Measurements from ENCODE around the gene GPRC5B. TPM values are rescaled to one million over a fixed set of nuclear protein-coding genes. Genes with fewer than 3 reads are reported as not detected.
A peak's percentile ranks its signal among the peaks of the same experiment; 100 is the strongest.

Gene GPRC5B
- total RNA-seq, 2 experiments from 2014 or later, result not detected

- Mint-ChIP-seq H3K4me1 (ENCODE audit: low read depth) (no peaks in the 10 kb centered on the region), H3K4me3 (no peak overlapping the region), H3K27ac (no peak overlapping the region), H3K27me3 (peaks cover 2% of the 10 kb centered on the region), H3K36me3 (no peaks in the 10 kb centered on the region), H3K9me3 (no peaks in the 10 kb centered on the region)
- ChIA-PET CTCF (interaction anchor here (1.5 kb wide), 1 partner anchor 15 kb away, joined by 6 read pairs; no protein-coding TSS in a partner anchor), POLR2A (no interaction called here)
- DNase-seq, result no peak
- intact Hi-C loops (cut with micrococcal nuclease), result no loop called here
Observed at GRCh38 chr16:19892902-19893301, 8.3 kb upstream of the GPRC5B start.

DNA sequence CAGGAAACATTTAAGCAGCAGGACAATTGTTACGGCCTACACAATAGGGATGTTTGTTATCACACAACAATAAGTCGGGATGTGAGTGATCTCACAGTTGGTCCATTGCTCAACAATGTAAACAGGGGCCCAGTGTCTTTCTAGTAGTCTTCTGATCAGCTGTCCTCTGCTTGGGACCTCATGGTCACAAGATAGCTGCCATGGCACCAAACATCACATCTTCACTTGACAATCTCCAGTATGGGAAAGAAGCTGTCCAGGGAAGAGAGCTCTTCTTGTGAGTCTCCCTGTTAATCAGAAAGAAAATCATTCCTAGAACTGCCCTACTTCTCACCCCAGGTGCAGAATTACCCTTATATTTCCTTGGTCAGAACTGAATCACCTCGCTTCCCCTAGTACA, 6.3 kb upstream of the GPRC5B start:
- Mint-ChIP-seq H3K27me3 (peaks cover 5% of the 10 kb centered on the region), H3K4me3 (no peak overlapping the region), H3K36me3 (no peaks in the 10 kb centered on the region), H3K9me3 (no peaks in the 10 kb centered on the region), H3K27ac (no peak overlapping the region), H3K4me1 (ENCODE audit: low read depth) (peaks cover 7% of the 10 kb centered on the region)
- POLR2A ChIA-PET, result no interaction called here
- no peak for DNase-seq
- CTCF ChIA-PET, result interaction anchor here (0.7 to 2.2 kb wide), 5 partner anchors 16 to 495 kb away, joined by 3 to 11 read pairs (median 4); no protein-coding TSS in a partner anchor
- intact Hi-C loops (cut with micrococcal nuclease), result no loop called here

DNA sequence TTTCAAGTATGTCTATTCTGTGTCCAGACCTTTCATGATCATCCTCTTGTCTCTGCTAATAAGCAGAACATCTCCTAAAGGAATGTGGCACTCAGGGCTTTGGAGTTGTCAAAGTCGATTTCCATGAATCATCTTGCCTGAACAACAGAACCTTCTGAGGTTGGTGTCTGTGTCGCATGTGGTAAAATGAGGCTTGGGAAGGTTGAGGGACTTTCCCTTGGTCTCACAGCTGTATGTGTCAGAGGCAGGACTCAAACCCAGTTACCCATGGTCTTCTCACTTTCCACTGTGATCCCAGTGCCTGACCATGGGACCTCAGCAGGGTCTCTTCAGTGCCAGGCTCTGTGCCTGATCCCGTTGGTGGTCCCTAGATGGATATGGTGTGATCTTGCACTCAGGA, 4.2 kb upstream of the GPRC5B start:
- Mint-ChIP-seq H3K27me3 (peaks cover 17% of the 10 kb centered on the region), H3K9me3 (no peaks in the 10 kb centered on the region), H3K27ac (no peak overlapping the region), H3K36me3 (no peaks in the 10 kb centered on the region), H3K4me3 (no peak overlapping the region), H3K4me1 (ENCODE audit: low read depth) (peaks cover 19% of the 10 kb centered on the region)
- intact Hi-C loops (cut with micrococcal nuclease), result loop anchor here (10.0 kb wide), 2 partner anchors 174 to 804 kb away; partner anchors contain the start of genes IQCK and KNOP1
- CTCF ChIA-PET, result interaction anchor here (0.8 to 1.2 kb wide), 3 partner anchors 18 to 305 kb away, joined by 3 to 11 read pairs (median 3); no protein-coding TSS in a partner anchor
- POLR2A ChIA-PET, result no interaction called here
- DNase-seq, result peak; percentile 22

GRCh38 chr16:19886073-19886941, 1.7 kb upstream of the GPRC5B start:
- POLR2A ChIA-PET, result interaction anchor here (0.8 to 1.8 kb wide), 2 partner anchors 191 to 331 kb away, joined by 3 to 4 read pairs; partner anchors contain the start of gene VPS35L
- Mint-ChIP-seq H3K9me3 (no peaks in the 10 kb centered on the region), H3K27ac (no peak overlapping the region)

GRCh38 chr16:19885451-19886072, 914 bp upstream of the GPRC5B start:
- H3K27ac Mint-ChIP-seq, result no peak overlapping the region
- ChIA-PET POLR2A (interaction anchor here (1.8 kb wide), 1 partner anchor 330 kb away, joined by 4 read pairs; the partner anchor contains the start of gene VPS35L), CTCF (interaction anchor here (1.0 to 2.2 kb wide), 15 partner anchors 8 to 497 kb away, joined by 3 to 28 read pairs (median 9); partner anchors contain the start of genes IQCK, KNOP1 and VPS35L)
- H3K36me3 Mint-ChIP-seq, result no peaks in the 10 kb centered on the region
- no peaks in the 10 kb centered on the region for H3K9me3 Mint-ChIP-seq
- H3K4me3 Mint-ChIP-seq, result peak overlapping the region; percentile 66
- H3K27me3 Mint-ChIP-seq, result peaks cover 32% of the 10 kb centered on the region
- no peak for DNase-seq
- intact Hi-C loops (cut with micrococcal nuclease), result loop anchor here (1.0 to 10.0 kb wide), 5 partner anchors 171 to 801 kb away; partner anchors contain the start of genes IQCK and KNOP1
- H3K4me1 Mint-ChIP-seq (ENCODE audit: low read depth), result peaks cover 19% of the 10 kb centered on the region

More at GRCh38 chr16:19886073-19886941, 1.7 kb upstream of the GPRC5B start:
- DNase-seq, result peak; percentile 89
- H3K4me3 Mint-ChIP-seq, result peak overlapping the region; percentile 57
- peaks cover 32% of the 10 kb centered on the region for H3K27me3 Mint-ChIP-seq
- no peaks in the 10 kb centered on the region for H3K36me3 Mint-ChIP-seq
- CTCF ChIA-PET, result interaction anchor here (0.7 to 2.0 kb wide), 22 partner anchors 9 to 849 kb away, joined by 3 to 28 read pairs (median 6); partner anchors contain the start of genes IQCK, KNOP1 and VPS35L
- intact Hi-C loops (cut with micrococcal nuclease), result loop anchor here (1.0 to 10.0 kb wide), 5 partner anchors 172 to 802 kb away; partner anchors contain the start of genes IQCK and KNOP1
- H3K4me1 Mint-ChIP-seq (ENCODE audit: low read depth), result peaks cover 19% of the 10 kb centered on the region

DNA sequence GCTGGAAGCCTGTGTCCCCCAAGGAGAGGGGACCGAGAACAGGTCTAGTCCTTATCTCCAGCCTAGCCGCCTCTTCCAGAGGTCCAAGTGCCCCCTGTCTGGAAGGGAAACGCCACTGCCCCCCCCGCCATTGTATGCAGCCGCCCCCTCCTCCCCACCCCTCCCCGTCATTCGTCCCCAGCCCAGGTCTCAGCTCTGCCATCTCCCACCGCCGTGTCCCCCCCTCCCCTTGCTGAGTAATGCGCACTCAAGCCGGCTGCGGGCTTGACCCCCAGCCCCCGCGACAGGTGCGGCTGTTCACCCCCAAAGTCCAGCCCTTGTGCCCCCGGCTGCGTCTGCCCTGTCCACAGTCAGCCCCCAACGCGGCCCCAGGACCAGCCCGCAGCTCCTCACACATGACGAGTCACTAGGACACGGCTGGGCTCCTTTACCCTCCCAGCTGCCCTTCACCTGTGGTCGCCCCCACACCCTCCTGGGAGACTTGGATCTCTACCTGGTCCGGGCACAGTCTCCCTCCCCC, 622 bp downstream of the GPRC5B start:
- H3K27me3 Mint-ChIP-seq, result peaks cover 33% of the 10 kb centered on the region
- DNase-seq, result no peak
- ChIA-PET CTCF (interaction anchor here (0.7 to 2.2 kb wide), 5 partner anchors 166 to 328 kb away, joined by 3 to 11 read pairs (median 6); partner anchors contain the start of genes IQCK, KNOP1 and VPS35L), POLR2A (no interaction called here)
- no peaks in the 10 kb centered on the region for H3K9me3 Mint-ChIP-seq
- H3K27ac Mint-ChIP-seq, result no peak overlapping the region
- H3K4me1 Mint-ChIP-seq (ENCODE audit: low read depth), result peaks cover 19% of the 10 kb centered on the region
- H3K36me3 Mint-ChIP-seq, result no peaks in the 10 kb centered on the region
- H3K4me3 Mint-ChIP-seq, result no peak overlapping the region
- intact Hi-C loops (cut with micrococcal nuclease), result loop anchor here (10.0 kb wide), 2 partner anchors 169 to 799 kb away; partner anchors contain the start of genes IQCK and KNOP1

GRCh38 chr16:19883296-19883965, 1.2 kb downstream of the GPRC5B start:
- DNase-seq, result no peak
- ChIA-PET CTCF (interaction anchor here (1.4 to 2.2 kb wide), 5 partner anchors 24 to 327 kb away, joined by 3 to 11 read pairs (median 7); partner anchors contain the start of gene VPS35L), POLR2A (no interaction called here)
- Mint-ChIP-seq H3K27me3 (peaks cover 33% of the 10 kb centered on the region), H3K4me3 (no peak overlapping the region), H3K27ac (no peak overlapping the region), H3K9me3 (no peaks in the 10 kb centered on the region), H3K4me1 (ENCODE audit: low read depth) (peaks cover 19% of the 10 kb centered on the region), H3K36me3 (no peaks in the 10 kb centered on the region)
- intact Hi-C loops (cut with micrococcal nuclease), result loop anchor here (10.0 kb wide), 2 partner anchors 169 to 799 kb away; partner anchors contain the start of genes IQCK and KNOP1

DNA sequence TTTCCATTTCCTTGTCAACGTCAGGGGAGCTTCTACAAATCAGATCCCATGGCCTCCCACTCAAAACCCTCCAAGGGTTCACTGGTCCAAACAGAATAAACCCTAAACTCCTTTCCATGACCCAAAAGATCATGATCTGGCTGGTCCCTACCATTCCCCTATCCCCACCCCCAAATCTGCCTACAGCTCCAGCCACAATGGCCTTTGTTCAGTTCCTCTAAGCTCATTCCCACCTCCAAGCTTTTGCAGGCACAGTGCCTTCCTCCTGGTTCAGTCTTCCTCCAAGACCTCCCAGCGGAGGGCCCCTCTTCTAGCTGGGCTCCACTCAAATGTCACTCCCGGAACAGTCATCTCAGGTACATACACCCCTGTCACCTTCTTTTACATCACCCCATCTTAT, 2.0 kb downstream of the GPRC5B start:
- no peak overlapping the region for H3K27ac Mint-ChIP-seq
- DNase-seq, result no peak
- CTCF ChIA-PET, result interaction anchor here (0.9 to 1.5 kb wide), 2 partner anchors 25 to 281 kb away, joined by 3 to 7 read pairs; no protein-coding TSS in a partner anchor
- H3K27me3 Mint-ChIP-seq, result peaks cover 33% of the 10 kb centered on the region
- peaks cover 19% of the 10 kb centered on the region for H3K4me1 Mint-ChIP-seq (ENCODE audit: low read depth)
- no peaks in the 10 kb centered on the region for H3K36me3 Mint-ChIP-seq
- POLR2A ChIA-PET, result no interaction called here
- intact Hi-C loops (cut with micrococcal nuclease), result loop anchor here (10.0 kb wide), 2 partner anchors 168 to 798 kb away; partner anchors contain the start of genes IQCK and KNOP1
- no peak overlapping the region for H3K4me3 Mint-ChIP-seq
- no peaks in the 10 kb centered on the region for H3K9me3 Mint-ChIP-seq

DNA sequence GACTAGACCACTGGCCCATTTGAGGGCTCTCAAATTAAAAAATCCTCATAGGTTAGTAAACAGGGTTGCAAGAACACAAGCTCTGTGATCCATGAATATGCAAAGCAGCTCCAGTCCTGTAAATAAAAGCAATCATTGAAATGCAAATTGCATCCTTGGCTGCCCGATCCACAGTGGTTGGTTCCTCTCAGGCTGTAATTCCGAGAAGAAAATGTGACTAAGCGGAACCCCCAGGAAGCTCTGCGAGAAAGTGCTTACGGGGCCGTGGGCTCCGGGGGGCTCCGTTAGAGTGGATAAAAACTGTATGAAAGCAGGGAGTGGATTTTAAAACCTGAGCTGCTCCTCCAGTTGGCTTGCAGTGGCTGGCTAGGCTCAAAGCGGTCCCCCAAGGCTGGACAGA, 2.5 kb downstream of the GPRC5B start:
- intact Hi-C loops (cut with micrococcal nuclease), result loop anchor here (10.0 kb wide), 2 partner anchors 167 to 797 kb away; partner anchors contain the start of genes IQCK and KNOP1

DNA sequence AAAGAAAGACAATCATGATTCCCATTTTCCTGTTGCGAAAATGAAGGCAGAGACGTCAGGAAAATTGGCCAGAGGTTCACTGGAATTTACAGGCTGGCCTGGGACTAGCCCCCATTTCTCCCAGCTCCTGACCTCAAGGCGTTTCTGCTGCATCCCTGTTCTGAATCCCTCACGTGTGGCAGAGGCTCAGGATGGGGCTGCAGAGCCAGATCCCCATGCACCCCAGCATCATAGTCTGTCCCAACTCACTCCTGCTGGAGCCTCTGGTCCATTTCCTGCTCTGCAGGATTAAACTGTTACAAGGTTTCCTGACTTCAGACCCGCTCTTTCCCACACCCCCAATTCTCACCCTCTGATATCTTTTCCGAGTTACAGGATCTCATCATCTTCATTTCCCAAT, 2.9 kb downstream of the GPRC5B start:
- peaks cover 19% of the 10 kb centered on the region for H3K4me1 Mint-ChIP-seq (ENCODE audit: low read depth)
- H3K9me3 Mint-ChIP-seq, result no peaks in the 10 kb centered on the region
- ChIA-PET CTCF (interaction anchor here (1.5 kb wide), 1 partner anchor 26 kb away, joined by 7 read pairs; no protein-coding TSS in a partner anchor), POLR2A (no interaction called here)
- H3K27ac Mint-ChIP-seq, result no peak overlapping the region
- intact Hi-C loops (cut with micrococcal nuclease), result loop anchor here (10.0 kb wide), 2 partner anchors 167 to 797 kb away; partner anchors contain the start of genes IQCK and KNOP1
- no peaks in the 10 kb centered on the region for H3K36me3 Mint-ChIP-seq
- peaks cover 33% of the 10 kb centered on the region for H3K27me3 Mint-ChIP-seq
- DNase-seq, result no peak
- H3K4me3 Mint-ChIP-seq, result no peak overlapping the region

More for the DNA sequence above, 2.5 kb downstream of the GPRC5B start:
- CTCF ChIA-PET, result interaction anchor here (0.9 to 1.5 kb wide), 2 partner anchors 25 to 281 kb away, joined by 3 to 7 read pairs; no protein-coding TSS in a partner anchor
- Mint-ChIP-seq H3K9me3 (no peaks in the 10 kb centered on the region), H3K27ac (no peak overlapping the region), H3K4me1 (ENCODE audit: low read depth) (peaks cover 19% of the 10 kb centered on the region), H3K36me3 (no peaks in the 10 kb centered on the region), H3K4me3 (no peak overlapping the region), H3K27me3 (peaks cover 33% of the 10 kb centered on the region)
- no peak for DNase-seq
- POLR2A ChIA-PET, result no interaction called here

GRCh38 chr16:19881028-19881427, 3.6 kb downstream of the GPRC5B start:
- Mint-ChIP-seq H3K27me3 (peaks cover 29% of the 10 kb centered on the region), H3K9me3 (no peaks in the 10 kb centered on the region), H3K4me3 (no peak overlapping the region), H3K36me3 (no peaks in the 10 kb centered on the region), H3K4me1 (ENCODE audit: low read depth) (peaks cover 13% of the 10 kb centered on the region), H3K27ac (no peak overlapping the region)
- no peak for DNase-seq
- ChIA-PET POLR2A (no interaction called here), CTCF (no interaction called here)
- intact Hi-C loops (cut with micrococcal nuclease), result loop anchor here (10.0 kb wide), 2 partner anchors 166 to 796 kb away; partner anchors contain the start of genes IQCK and KNOP1

Data from activated CD4-positive, alpha-beta memory T cell treated with anti-CD3 and anti-CD28 coated beads for 36 hours (primary cell).